NCI-H446 treated with DMSO at 0.1 percent for 48 hours (cell line): Measurements from ENCODE around the gene PKDCC.

Experiments
- DNase-seq: peaks from one replicate; lab custom pipeline; 2025; lab: John Stamatoyannopoulos, UW

PKDCC gene

DNA sequence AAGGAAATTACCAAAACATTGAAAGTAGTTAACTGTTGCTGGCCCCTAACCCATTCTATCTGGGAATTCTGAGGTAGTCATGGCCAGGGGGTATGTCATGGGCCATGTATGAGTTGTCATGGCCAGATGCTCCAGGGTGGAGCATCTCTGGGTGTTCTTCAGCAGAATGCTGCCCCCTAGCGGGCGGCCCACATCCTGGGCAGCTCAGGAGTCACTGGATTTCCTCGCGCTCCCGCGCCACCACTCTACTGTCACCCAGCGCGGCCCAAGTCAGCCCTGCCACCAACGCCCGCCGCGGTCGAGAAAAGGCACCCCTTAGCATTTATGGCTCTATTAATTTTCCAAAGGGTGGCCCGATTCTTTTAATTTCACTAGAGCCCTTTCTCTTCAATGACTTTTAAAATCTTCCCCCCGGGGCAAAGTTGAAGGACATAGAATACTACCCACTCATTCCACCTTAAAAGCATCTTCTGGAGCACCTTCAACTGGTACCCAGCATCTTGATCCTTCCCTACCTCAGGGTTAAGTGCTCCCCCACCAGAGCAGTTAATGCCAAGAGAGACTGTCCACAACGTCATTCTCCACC lies 41.6 kb downstream of the PKDCC start:
- DNase-seq: peak; percentile 7

DNA sequence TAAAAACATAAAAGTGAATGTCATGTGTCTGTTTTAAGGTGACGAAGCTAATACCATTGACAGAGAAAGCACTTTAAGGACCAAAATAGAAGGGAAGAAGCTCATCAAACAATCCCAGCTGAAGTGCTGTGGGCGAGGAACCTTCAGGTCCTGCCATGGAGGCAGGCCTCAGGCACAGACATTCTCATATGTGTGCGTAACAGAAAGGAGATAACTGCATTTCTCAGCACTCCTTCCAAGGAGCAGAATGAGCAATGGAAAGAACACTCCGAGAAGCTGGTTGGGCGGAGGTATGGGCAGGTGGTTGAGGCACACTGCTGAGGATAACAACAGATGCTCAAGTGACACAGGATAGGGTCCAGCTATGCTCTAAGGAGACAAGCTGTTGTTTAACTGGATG lies 42.4 kb downstream of the PKDCC start:
- DNase-seq: no peak

DNA sequence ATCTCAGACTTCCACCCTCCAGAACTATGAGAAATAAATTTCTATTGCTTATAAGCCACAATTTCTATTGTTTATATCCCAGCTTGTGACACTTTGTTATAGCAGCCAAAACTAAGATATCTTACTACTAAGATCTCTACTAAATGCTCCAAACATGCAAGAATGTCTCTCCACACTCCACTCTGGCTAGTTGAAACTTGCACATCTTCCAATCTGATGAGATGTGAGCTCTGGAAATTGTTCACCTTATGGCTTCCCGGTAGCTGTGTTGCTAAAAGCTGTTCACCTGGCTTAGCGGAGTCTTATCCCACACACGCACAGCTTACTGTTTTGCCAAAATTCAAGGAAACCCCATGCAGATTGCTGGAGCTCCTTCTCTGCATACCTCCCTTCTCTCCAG lies 43.9 kb downstream of the PKDCC start:
- no peak for DNase-seq

DNA sequence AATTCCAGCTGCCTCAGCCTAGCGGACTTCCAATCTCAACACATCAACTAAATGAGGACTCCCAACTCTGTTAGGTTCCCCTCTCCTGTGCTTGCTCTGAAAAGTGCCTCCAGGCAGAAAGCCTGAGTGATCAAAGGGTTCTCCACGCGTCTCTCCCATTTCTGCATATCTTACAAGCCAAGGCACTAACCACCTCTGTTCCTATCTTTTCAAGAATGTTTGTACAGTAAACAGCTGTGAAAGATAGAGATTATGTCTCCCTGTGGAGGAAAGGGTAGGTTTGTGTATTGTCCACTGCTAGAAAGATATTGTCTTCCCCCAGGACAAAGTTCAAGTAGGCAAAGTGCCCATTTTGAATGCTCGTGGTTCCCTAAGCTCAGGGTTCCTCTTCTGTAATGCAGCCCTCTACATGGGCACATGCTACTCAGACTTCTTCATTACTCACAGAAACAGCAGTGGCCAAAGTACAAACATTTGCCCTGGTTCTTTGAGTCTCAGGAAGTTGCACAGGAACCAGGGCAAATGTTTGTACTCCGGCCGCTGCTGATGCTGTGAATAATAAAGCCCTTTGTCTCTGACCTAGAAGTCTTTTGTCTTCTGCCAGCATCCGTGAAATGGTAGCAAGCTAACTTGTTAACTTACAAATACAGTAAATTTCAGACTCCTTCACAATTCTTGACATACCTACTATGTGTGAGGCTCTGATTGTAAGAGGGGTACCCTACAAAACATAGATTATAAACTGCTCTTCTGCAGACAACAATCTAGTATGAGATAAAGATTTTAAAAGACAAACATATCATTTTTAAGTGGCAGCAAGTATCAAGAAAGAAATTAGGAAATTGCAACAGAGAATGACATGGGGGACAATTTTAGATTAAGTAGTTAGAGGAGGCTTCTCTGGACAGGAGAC lies 44.5 kb downstream of the PKDCC start:
- no peak for DNase-seq

DNA sequence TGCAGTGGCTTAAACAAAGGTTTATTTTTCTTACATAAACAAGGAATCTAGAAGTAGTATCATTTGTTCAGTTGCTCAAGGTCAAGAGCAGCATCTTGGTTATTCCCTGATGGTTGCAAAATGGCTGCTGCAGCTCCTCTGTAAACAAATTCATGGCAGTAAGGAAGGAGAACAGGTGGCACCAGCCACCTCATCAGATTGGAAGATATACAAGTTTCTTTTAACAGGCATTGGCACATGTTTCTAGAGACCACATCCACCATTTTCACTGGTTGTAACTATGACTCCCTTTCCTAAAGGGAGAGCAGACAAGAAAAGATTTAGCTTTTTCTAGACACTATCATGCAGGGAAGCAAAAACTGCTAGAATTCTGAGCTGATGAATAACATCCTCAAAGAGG lies 46.3 kb downstream of the PKDCC start:
- no peak for DNase-seq

DNA sequence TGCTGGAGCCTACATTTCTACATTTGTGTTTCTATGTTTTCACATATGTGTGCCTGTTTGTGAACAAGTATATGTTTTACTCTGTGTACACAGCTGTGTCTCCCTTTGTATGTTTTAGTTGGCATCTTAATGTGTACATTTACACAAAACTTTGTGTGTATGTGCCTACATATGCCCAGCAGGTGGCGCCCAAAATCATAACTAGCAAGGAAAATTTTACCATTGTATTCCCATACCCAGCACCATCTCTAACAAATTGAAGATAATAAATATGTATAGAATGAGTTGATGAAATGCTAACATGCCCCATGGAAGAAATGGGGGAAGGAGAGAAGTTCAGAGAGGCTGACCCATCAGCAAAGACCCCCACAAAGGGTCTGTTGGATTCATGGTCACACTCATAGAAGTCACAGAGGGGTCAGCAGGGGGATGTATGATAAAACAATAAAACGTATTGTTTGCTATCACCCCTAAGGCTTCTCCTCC lies 48.1 kb downstream of the PKDCC start:
- peak; percentile 25 for DNase-seq

DNA sequence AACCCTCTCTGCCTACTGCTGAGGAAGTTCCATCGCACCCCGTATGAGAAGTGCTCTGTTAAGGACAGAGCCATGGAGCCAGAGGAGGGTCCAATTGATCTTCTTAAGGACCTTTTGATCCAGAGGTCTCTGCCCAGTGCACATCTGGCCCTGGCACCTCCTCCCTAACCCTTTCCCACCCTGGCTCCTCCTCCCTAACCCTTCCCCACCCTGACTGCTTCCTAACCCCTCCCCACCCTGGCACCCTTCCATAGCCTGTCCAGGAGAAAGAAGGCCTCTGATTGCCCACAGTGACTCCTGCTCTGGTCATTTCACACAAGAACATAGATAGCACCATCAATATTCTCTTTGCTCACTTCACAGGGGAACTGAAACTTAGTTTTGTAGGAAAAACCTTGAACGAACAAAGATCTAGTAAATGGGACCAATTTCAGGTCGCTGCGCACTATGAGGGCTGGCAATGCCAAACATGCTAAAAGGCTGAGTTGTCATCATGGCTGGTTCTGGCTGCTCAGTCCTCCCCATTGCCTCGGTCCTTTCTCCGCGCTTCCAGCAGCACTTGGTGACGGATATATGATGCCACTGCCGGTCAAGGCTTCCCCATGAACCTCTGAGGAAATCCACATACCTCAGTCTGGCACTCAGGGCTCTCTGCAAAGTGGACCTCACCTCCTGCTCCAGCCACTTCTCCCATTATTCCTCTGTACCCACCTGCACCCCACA lies 49.2 kb downstream of the PKDCC start:
- no peak for DNase-seq

DNA sequence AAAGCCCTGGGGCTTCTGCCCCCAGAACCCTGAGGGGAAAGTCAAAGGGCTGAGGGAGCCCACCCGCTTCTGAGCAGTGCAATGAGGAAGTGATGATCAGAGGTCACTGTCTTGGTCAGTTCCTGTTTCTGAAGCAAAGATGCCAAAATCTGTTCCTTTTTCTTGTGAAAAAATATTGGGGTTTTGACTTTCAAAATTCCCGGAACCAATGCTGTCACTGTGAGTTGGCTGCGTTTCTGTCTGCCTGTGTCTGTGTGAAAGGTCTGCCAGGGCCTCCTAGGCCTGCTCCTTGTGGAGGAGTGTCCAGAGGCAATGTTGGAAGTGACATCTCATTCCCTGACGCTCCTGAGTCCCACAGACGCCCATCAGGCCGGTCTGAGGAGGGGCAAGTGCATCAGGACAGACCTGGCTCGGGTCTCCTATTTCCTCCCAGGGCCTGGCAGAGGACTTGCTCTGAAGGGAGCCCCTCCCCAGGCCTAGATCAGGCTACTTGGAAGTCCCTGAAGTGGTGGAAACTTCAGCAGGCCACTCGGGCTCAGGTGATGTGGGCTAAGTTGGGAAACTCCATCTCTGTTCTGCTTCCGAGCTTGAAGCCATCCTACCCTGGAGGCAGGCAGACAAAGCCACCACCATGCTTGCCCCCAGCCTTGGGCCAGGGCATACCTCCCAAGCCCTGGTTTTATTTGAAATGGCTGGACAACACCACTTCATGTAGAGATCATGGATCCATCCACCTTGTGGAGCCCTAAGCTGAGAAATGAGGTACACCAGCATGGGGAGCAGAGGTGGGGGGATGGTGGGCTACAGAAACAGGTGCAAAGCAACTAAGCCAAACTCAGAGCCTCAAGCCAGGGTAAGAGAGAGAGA lies 51.0 kb downstream of the PKDCC start:
- DNase-seq: no peak

DNA sequence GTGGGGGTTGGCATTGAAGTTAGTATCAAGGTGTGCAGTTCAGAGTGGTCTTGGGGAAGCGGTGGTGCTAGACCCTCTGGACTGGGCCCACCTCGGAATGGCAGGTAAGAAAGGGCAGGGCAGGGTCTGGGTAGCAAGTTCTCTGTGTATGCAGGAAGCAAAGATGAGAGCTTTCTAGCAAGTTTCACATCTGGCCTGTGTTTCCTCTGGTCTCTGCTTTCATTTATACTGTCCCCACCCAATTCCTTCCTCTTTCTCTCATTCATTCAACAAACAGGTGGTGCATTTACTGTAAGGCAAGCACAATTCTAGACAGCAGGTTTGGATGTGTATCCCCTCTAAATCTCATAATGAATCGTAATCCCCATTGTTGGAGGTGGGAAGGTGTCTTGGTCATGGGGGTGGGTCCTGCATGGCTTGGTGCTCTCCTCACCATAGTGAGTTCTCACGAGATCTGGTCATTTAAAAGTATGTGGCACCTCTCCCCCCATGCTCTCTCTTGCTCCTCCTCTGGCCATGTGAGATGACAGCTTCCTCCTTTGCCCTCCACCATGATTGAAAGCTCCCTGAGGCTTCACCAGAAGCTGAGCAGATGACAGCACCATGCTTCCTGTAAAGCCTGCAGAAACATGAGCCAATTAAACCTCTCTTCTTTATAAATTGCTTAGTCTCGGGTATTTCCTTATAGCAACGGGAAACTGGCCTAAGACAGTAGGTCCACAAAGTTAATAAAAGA lies 51.8 kb downstream of the PKDCC start:
- DNase-seq: no peak

DNA sequence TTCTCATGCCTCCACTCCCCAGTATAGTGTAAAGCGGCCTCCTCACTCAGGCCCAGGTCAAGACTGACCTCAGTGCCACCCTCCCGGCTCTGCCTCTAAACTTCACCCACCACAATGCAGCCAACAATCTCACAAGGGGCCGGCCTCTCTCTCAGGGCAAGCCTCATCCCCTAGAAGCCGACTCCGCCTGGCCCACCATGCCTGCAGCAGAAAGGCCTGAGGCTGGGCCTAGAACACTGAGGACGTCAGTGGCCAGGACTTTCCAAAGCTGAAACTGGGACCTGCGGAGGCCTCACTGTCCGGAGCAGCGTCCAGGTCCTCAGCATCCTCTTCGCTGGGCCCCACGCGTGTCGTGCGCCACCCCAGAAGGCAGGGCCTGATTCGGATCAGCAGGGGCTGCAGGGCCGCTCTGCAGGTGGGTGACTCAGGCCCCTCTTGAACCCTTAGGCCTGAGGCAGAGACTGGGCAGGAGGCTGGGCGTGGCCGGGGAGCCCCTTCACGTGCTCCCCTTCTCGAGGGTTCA lies 52.9 kb downstream of the PKDCC start:
- no peak for DNase-seq

DNA sequence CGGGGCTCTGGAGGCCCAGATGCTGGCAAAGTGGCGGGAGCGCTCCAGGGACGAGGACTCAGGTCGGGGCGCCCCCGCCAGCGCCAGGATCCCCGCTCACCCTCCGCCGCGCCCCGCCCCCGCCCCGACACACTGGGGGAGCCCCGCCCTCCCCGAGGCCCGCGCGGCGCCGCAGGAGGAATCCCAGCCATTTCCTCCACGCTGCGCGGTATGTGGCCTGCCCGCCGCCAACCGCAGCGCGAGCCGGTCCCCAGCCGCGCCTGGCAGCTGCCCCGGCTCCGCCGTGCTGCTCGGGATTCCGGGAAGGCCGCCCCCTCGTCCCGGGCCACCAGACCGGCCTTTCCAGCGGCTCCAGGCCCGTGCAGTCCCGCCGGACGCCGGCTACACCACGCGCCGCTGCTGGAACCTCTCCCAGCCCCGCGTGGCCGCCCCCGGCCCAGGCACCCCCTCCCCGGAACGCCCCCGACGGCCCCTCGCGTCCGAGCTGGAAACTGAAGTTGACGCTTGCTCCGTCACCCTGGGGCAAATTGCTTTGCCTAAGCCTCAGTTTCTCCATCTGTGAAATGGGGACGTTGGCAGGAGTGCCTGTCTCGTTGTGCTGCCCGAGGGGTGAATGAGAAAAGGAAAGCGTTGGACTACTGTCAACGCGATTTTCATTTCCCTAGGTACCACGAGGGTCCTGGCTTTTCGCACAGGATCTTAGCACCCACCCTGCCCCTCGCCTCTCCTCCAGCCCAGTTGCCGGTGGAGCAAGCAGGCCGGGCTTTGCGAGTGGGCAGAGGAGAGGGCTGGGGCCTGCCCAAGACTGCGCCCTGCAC lies 53.6 kb downstream of the PKDCC start:
- DNase-seq: no peak

DNA sequence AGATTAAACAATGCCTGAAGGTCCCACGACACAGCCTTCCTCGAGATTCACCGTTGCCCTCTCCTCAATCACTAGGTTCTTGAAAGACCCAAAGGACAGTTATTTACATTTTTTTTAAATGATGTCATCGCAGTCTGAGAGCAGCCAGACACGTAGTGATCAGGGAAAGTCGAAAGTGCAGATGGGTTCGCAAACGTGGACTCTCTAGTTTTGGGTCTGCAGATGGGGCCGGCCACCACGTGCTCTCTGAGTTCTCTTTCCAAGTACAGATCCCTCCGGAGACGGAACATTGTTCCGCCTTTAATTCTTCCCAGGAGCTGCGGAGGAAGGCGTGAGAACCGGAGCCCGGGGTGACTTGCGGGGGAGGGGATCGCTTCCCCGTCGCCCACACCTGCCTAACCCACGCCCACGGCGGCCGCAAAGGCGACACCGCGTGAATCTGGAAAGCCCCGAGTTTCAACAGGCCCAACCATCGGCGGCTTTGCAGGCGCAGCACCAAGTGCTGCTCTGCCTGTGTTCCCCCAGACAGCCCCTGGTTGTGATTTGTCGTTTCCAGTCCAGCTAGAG lies 54.3 kb downstream of the PKDCC start:
- DNase-seq: no peak

DNA sequence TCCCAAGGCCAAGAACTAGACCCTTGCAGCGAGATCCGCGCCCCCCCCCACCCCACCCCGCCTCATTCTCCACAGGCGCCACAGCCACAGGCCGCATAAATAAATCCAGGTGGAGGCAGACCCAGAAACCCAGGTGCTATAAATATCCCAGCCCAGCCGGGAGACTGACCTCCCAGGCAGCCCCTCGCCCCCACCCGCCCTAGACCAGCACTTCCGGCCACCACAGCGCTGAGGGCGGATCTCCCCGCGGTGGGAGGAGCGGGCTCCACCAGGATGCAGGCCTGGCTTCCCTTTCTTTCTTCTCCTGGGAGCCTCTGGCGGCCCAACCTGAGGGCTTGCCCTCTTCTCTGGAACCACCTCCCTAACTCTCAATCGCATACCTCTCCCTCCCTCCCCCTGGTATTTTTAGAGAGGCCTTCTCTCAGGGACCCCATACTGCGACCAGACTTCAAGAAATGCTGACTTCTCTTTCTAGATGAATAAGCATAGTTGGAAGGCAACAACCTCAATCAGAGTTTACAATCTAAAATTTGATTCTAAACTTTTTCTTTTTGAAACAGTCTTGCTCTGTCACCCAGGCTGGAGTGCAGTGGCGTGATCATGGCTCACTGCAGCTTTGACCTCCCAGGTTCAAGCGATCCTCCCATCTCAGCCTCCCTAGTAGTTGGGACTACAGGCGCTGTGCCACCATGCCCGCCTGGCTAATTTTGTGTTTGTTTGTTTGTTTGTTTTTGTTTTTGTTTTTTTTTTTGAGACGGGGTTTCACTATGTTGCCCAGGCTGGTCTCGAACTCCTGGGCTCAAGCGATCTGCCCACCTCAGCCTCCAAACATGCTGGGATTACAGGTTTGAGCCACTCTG lies 55.0 kb downstream of the PKDCC start:
- no peak for DNase-seq

DNA sequence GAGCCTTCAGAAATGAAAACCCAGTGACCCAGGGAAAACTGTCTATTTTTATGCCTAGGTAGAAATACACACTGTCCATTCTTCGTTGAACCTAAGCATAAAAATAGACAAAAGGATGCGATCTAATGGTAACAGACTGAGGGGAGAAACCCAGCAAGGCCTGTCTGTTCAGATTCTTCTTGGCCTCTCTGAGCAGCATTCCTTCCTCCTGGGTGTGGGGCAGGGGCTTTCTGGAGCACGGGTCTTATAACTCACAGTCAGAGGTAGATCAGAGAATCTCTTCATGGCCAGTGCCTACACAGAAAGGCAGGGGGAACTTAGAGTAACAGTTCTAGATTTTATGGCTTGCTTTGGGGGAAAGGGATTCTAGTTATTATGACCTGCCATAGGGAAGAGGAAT lies 56.0 kb downstream of the PKDCC start:
- no peak for DNase-seq

DNA sequence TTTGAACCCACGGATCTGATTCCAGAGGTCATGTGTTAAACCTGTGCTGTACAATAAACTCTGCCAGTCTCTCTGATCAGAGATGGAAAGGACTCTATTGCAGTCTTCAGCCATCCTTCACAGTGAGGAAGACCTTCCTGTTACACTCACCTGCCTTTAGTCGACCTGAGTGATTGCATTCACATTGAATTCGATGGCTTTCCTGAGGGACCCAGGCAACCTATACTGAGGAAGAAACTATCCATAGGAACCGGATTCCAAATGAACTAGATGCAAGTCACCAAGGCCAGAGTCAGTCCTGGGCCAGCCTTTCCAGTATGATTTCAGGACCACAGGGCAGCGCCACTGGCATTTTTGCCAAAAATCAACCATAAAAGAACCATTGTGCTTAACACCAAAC lies 56.8 kb downstream of the PKDCC start:
- no peak for DNase-seq

DNA sequence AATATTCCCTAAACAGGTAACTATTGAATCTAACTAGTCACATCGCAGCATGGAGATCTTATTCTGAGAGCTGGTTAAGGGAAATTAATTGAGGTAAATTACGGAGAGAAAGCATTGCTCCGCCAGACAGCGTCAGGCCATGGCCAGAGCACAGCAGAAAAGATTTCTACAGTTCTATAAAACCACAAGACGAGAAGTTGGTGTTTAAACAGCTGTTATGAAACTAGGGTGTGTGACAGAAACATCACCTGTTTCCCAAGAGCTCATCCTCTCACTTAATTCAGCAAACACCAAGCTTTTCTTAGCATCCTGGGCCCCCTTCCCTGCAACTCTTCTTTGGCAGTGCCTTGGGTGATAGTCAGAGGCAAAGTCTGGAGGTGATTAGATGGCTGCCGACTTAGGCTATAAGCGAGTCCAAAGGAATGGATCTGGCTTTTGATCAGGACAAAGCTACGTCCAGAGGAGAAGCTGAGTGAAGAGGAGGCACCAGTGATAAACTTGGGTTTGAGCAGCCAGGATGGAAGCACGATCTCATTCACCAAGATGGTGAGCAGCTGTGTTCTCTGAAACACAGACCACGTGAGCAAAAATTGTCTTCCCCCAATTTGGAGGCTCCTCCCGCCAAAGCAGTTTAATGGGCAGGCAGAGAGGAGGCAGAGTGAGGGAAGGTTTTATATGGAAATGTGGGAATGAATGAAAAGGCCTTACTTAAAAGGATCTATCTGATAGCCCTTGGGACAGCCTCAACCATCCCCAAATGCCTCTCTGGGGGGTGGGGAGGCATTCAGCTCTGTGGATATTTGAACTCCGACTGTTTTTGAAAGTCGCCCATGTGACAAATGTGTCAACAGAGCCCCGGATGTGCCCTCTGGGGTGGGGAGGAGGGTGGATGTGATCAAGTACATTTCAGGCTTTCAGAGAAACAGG lies 57.8 kb downstream of the PKDCC start:
- DNase-seq: no peak

DNA sequence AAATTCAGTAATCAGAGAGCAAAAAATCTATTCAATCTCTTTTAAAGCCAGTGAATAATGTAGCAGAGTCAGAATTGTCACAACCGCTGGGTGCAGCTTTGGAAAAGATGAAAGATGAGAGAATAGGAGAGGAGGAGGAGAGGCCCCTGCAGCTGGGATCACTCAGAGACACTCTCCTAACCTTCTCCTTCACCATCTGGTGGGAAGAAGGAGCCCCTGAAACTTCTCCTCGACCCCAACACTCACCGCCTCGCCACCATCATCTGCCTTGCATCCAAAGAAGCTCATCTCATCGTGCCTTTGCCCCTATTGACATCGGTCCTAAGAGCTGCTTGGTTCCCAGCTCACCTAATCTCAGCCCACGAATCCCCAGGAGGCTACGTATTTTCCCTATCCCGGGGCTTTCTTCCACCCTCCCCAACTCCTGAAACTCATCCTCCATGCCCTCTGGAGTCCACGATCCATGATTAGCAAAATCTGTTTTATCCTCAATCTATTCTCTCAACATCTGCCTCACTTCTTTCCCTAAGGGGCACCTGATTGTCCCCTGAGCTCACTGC lies 58.5 kb downstream of the PKDCC start:
- no peak for DNase-seq
